Adrenal gland (tissue), 12 donors: ENCODE data around the gene NPAS3. TPM values are rescaled to one million over a fixed set of nuclear protein-coding genes. Genes with fewer than 3 reads are reported as not detected.
A peak's percentile ranks its signal among the peaks of the same experiment; 100 is the strongest.

Experiments
- DNase-seq, 7 donors: peaks; one replicate each; pipeline ENCODE4 v3.0.0-alpha.2; 2019 to 2020
- H3K27ac ChIP-seq, 5 donors: fragments of 200-600 bp; sonication (generic) in 4 of 5; 1 replicate in 3 of 5; 2 replicates in 2 of 5; pipeline versions ENCODE4 v1.5.1 to v1.8.0; 2016 to 2020; ENCODE audit warnings: mild to moderate bottlenecking in 1 of 5
- H3K27me3 ChIP-seq: fragments of 200-600 bp; 2 replicates; pipeline ENCODE4 v1.8.0; 2021
- H3K36me3 ChIP-seq, 2 donors: fragments of 200-600 bp; replicated peaks in 1 of 2; 1 replicate in 1 of 2; 2 replicates in 1 of 2; pipeline versions ENCODE4 v1.5.1 to v1.8.0; 2018 to 2022
- H3K4me1 ChIP-seq, 2 donors: fragments of 200-600 bp; replicated peaks in 1 of 2; 1 replicate in 1 of 2; 2 replicates in 1 of 2; pipeline versions ENCODE4 v1.5.1 to v1.8.0; 2018 to 2021
- H3K4me3 ChIP-seq, 4 donors: fragments of 200-600 bp; sonication (generic) in 3 of 4; one replicate each; pipeline ENCODE4 v1.5.1; 2016 to 2018
- H3K9me3 ChIP-seq, 3 donors: fragments of 200-600 bp; sonication (generic) in 1 of 3; replicated peaks in 1 of 3; 1 replicate in 2 of 3; 2 replicates in 1 of 3; pipeline versions ENCODE4 v1.5.1 to v1.8.0; 2016 to 2021
- POLR2A ChIP-seq, 2 donors: fragments of 450-650 bp; IDR thresholded peaks; one replicate each; pipeline ENCODE4 v1.6.1; 2017; ENCODE audit warnings: antibody characterized with exemption in 2 of 2, mild to moderate bottlenecking in 2 of 2, moderate library complexity in 1 of 2
- WGBS, 4 donors: extraction: QIAGEN DNeasy Blood & Tissue Kit in 2 of 4; methylation state at CpG; one replicate each; pipeline versions ENCODE4 v1.1.5 to v1.1.7; 2013 to 2017; 5-methylcytosine and 5-hydroxymethylcytosine counted together
- intact Hi-C, 2 donors: fragments of 100-400 bp; cut with DNase I; formaldehyde crosslinking; loops; one replicate each; pipeline versions ENCODE4 v1.14.1 to v1.15.0; 2022 to 2023
- polyA plus RNA-seq, 3 donors: library from polyadenylated mRNA; stranded (reverse); fragments of 200-250 nt in 2 of 3; fragments of 350-450 nt in 1 of 3; fragmentation: Illumina TruSeq in 1 of 3; extraction: RNeasy Lipid Tissue Mini Kit (QIAGEN cat#74804) in 1 of 3; gene quantifications; one replicate each; pipeline ENCODE4 v1.2.3, GENCODE V29; 2013 to 2014
- total RNA-seq, 9 donors: library from RNA; depleted of rRNA in 4 of 9; stranded (reverse); fragments of >200 nt in 4 of 9; fragments of 120-200 nt in 1 of 9; fragmentation: NEBNext Ultra II Directional in 1 of 9; extraction: Animal tissue kit (Norgen Biotek cat#: 25700) in 1 of 9; gene quantifications; one replicate each; pipeline versions ENCODE4 v1.1.0 to v1.2.4, GENCODE V29; 2013 to 2023
- TF ChIP-seq, protein P1 (sequence below), 6 experiments: fragments of 450-650 bp in 4 of 6; fragments of 200-600 bp in 2 of 6; sonication (generic) in 1 of 6; IDR thresholded peaks; 1 replicate in 5 of 6; 2 replicates in 1 of 6; pipeline versions ENCODE4 v1.5.1 to v1.8.0; 2016 to 2021; ENCODE audit warnings: antibody characterized with exemption in 6 of 6, mild to moderate bottlenecking in 2 of 6, moderate library complexity in 1 of 6
- donor health status: healthy with polysubstance abuse.
- donor health status: Bipolar disorder and iron deficiency.
- donor health status: DM: yes; HTN: yes; CAD: no.
- donor health status: DM: no; HTN: no; CAD: no.
- donor health status: DM: no; HTN: no; CAD: no.
- donor health status: DM: yes; HTN: yes; CAD: no.

The NPAS3 gene
- total and polyA plus RNA-seq, 12 donors, result 0.36 to 7.5 (median 1.5) TPM

DNA sequence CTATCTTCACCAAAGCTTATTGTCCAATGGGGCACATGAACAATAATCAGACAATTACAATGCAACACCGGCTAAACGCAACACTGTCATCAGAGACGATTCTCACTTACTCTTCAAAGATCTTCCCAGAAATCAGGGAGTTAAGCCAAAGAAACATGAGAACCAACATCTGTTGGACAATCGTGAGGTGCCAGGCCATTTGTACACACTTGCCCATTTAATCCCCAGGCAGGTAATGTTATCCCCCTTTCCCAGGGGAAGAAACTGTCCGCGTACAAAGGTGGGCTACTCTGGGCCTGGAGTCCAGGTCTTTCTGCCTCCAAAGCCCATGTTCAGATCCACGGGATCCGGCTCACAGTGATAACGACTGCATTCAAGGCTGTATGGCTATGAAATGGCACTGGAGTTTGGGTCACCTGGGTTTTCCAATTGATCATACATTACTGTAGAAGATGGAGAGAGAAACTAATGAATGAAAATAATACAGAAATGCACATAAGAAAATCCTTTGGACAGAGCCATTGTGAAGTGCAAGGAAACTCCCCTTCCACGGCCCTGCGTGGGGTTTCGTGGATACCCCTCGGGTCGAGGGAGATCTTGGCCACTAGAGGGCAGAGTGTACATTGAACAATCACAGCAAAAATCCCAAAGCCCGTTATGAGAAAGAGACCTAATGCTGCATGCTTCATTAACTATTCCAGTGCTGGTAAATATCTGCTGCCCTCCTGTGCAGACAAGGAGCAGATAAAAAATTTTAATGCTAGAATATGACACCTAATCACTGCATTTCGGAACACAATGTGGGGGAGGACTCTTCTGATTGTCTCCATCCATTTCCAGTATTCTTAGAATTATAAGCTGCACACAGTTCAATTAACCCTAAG is 900.8 kb downstream of the NPAS3 start:
- no peaks in the 10 kb centered on the region for H3K27me3 ChIP-seq
- no peaks in the 10 kb centered on the region for H3K9me3 ChIP-seq
- H3K36me3 ChIP-seq, result no peaks in the 10 kb centered on the region
- intact Hi-C loops, result loop anchor here (2.0 to 10.0 kb wide), 5 partner anchors 255 to 465 kb away; no protein-coding TSS in a partner anchor
- no peaks in the 10 kb centered on the region for H3K4me1 ChIP-seq
- WGBS, 4 donors, result 40 to 43% (median 41%) methylated on average over 16 of the region's 16 CpGs
- peak; percentile 30 to 71 (median 46) for DNase-seq
- H3K27ac ChIP-seq, result no peak overlapping the region
- TF ChIP-seq POLR2A (IDR thresholded peaks at IDR 0.05), result no peak
- TF ChIP-seq, protein P1, sequence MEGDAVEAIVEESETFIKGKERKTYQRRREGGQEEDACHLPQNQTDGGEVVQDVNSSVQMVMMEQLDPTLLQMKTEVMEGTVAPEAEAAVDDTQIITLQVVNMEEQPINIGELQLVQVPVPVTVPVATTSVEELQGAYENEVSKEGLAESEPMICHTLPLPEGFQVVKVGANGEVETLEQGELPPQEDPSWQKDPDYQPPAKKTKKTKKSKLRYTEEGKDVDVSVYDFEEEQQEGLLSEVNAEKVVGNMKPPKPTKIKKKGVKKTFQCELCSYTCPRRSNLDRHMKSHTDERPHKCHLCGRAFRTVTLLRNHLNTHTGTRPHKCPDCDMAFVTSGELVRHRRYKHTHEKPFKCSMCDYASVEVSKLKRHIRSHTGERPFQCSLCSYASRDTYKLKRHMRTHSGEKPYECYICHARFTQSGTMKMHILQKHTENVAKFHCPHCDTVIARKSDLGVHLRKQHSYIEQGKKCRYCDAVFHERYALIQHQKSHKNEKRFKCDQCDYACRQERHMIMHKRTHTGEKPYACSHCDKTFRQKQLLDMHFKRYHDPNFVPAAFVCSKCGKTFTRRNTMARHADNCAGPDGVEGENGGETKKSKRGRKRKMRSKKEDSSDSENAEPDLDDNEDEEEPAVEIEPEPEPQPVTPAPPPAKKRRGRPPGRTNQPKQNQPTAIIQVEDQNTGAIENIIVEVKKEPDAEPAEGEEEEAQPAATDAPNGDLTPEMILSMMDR (IDR thresholded peaks at IDR 0.05), result peak; percentile 50 to 75 (median 70)
- no peak overlapping the region for H3K4me3 ChIP-seq

DNA sequence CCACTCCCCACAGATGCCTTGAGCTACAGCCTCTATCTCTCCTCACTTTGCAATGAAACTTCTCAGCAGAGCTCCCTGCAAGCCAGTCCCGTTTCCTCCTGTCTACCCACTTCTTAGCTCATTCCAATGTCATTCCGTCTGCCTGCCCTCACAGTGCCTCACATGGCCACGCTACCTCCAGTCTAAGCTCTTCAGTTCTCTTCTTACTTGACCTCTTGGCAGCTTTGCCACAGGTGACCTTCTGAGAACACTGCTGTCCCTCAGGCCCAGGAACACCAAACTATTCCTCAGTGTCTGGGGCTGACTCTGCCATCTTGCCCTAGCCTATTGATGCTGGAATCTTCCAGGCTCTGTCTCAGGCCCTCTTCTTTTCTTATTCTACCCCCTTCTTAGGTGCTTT is 902.1 kb downstream of the NPAS3 start:
- Histone ChIP-seq H3K4me3 (no peak overlapping the region), H3K27me3 (no peaks in the 10 kb centered on the region), H3K4me1 (no peaks in the 10 kb centered on the region), H3K36me3 (no peaks in the 10 kb centered on the region), H3K9me3 (no peaks in the 10 kb centered on the region), H3K27ac (no peak overlapping the region)
- WGBS, 4 donors, result 74 to 86% (median 75%) methylated on average over 3 of the region's 3 CpGs
- no peak for DNase-seq
- TF ChIP-seq, protein P1 (IDR thresholded peaks at IDR 0.05), result no peak
- TF ChIP-seq POLR2A (IDR thresholded peaks at IDR 0.05), result no peak
- intact Hi-C loops, result loop anchor here (5.0 to 10.0 kb wide), 4 partner anchors 254 to 464 kb away; no protein-coding TSS in a partner anchor

DNA sequence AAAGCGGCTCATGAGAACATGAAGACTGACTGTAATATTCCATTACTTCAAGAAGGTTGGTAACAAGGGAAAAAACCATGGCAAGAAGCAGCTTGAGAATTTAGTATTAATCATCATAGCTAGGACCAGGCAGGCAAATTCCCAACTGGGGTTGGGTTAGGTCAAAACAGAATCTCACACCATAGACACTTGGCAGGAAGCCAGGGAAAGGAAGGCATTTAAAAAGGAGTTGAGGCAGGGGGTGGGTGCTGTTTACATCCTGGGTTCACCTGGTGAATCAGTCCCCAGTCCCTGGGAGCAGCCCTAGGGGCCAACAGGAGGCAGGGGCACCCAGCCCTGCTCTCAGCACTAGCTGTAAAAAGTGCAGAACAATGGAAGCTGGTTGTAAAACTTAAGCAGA is 903.6 kb downstream of the NPAS3 start:
- WGBS, 4 donors, result 98 to 100% (median 100%) methylated on average over 1 of the region's 1 CpG
- no peak overlapping the region for H3K4me3 ChIP-seq
- no peaks in the 10 kb centered on the region for H3K4me1 ChIP-seq

DNA sequence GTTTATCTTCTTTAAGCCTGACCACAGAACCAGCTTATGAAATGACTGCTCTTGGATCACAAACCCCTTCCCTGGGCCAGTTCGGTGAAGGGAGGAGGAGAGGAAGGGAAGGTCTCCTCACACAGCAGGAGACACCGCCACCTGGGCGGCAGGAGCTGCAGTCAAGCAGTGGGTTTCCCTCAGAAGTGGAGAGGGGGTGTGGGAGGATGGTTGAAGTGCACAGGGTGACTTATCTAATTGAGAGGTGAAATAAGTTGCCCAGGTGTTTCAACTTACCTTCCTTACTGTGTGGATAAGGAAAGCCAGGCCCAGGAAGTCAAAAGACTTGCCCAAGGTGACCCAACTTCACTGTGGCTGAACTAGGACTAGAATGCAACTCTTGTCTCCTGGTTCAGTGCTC is 905.4 kb downstream of the NPAS3 start:
- DNase-seq, result no peak
- H3K4me3 ChIP-seq, result no peak overlapping the region
- H3K27ac ChIP-seq, result no peak overlapping the region
- intact Hi-C loops, result loop anchor here (5.0 to 10.0 kb wide), 4 partner anchors 251 to 461 kb away; no protein-coding TSS in a partner anchor
- 81 to 90% (median 84%) methylated on average over 3 of the region's 3 CpGs for WGBS, 4 donors
- H3K27me3 ChIP-seq, result peaks cover 8% of the 10 kb centered on the region
- no peak for TF ChIP-seq POLR2A (IDR thresholded peaks at IDR 0.05)
- TF ChIP-seq, protein P1 (IDR thresholded peaks at IDR 0.05), result no peak
- no peaks in the 10 kb centered on the region for H3K4me1 ChIP-seq
- no peaks in the 10 kb centered on the region for H3K36me3 ChIP-seq
- H3K9me3 ChIP-seq, result no peaks in the 10 kb centered on the region

More for the DNA sequence above, 903.6 kb downstream of the NPAS3 start:
- H3K27ac ChIP-seq, result no peak overlapping the region
- TF ChIP-seq, protein P1 (IDR thresholded peaks at IDR 0.05), result no peak
- TF ChIP-seq POLR2A (IDR thresholded peaks at IDR 0.05), result no peak
- peaks cover 8% of the 10 kb centered on the region for H3K27me3 ChIP-seq
- no peaks in the 10 kb centered on the region for H3K9me3 ChIP-seq
- intact Hi-C loops, result loop anchor here (5.0 to 10.0 kb wide), 4 partner anchors 253 to 463 kb away; no protein-coding TSS in a partner anchor
- DNase-seq, result no peak
- no peaks in the 10 kb centered on the region for H3K36me3 ChIP-seq
